HepG2 (cell line): ENCODE data around the gene FMNL1. TPM values are rescaled to one million over a fixed set of nuclear protein-coding genes. Genes with fewer than 3 reads are reported as not detected.

Source experiments
- BCL6 ChIP-seq: IDR thresholded peaks from 2 replicates; pipeline ENCODE4 v1.6.1; 2016; ENCODE audit warnings: missing genetic modification reagents, missing compliant biosample characterization
- CEBPB ChIP-seq: IDR thresholded peaks from 2 replicates; pipeline ENCODE4 v1.6.1; 2011; ENCODE audit warnings: low read depth, low read length, improper control_type of control experiment, borderline replicate concordance
- FOSL1 ChIP-seq: sonication (generic); formaldehyde crosslinking; IDR thresholded peaks from 2 replicates; pipeline ENCODE4 v1.9.0; 2021; ENCODE audit warnings: missing genetic modification reagents, borderline replicate concordance
- HOXA3 ChIP-seq: sonication (generic); formaldehyde crosslinking; IDR thresholded peaks from 2 replicates; pipeline ENCODE4 v1.5.0; 2020; ENCODE audit warnings: missing genetic modification reagents
- ISX ChIP-seq: sonication (generic); formaldehyde crosslinking; conservative IDR thresholded peaks from 2 replicates; pipeline ENCODE4 v1.5.0; 2020; ENCODE audit warnings: missing genetic modification reagents
- KLF13 ChIP-seq: sonication (generic); formaldehyde crosslinking; IDR thresholded peaks from 2 replicates; pipeline ENCODE4 v1.4.0; 2020; ENCODE audit warnings: mild to moderate bottlenecking, missing genetic modification reagents
- MTA3 ChIP-seq: sonication (generic); formaldehyde crosslinking; IDR thresholded peaks from 2 replicates; pipeline ENCODE4 v1.4.0; 2020; ENCODE audit warnings: missing genetic modification reagents
- NR2C2 ChIP-seq: sonication (generic); formaldehyde crosslinking; IDR thresholded peaks from 2 replicates; pipeline ENCODE4 v1.4.0; 2020; ENCODE audit warnings: missing genetic modification reagents, mild to moderate bottlenecking, moderate library complexity, borderline replicate concordance
- POGZ ChIP-seq: sonication (generic); formaldehyde crosslinking; IDR thresholded peaks from 2 replicates; pipeline ENCODE4 v1.4.0; 2020; ENCODE audit warnings: mild to moderate bottlenecking, missing genetic modification reagents
- RBAK ChIP-seq: sonication (generic); formaldehyde crosslinking; IDR thresholded peaks from 2 replicates; pipeline ENCODE4 v1.5.1; 2020; ENCODE audit warnings: mild to moderate bottlenecking, missing genetic modification reagents
- RBM39 ChIP-seq: fragments of 200-400 bp; formaldehyde crosslinking; IDR thresholded peaks from one replicate; pipeline ENCODE4 v1.6.1; 2018; ENCODE audit warnings: antibody characterized with exemption, mild to moderate bottlenecking, low read depth, low read length; ENCODE audit not compliant: poor library complexity, severe bottlenecking
- RFXANK ChIP-seq: IDR thresholded peaks from 2 replicates; pipeline ENCODE4 v1.6.1; 2016
- SMAD9 ChIP-seq: sonication (generic); formaldehyde crosslinking; IDR thresholded peaks from 2 replicates; pipeline ENCODE4 v1.5.1; 2020; ENCODE audit warnings: mild to moderate bottlenecking, missing genetic modification reagents
- TOPORS ChIP-seq: sonication (generic); formaldehyde crosslinking; IDR thresholded peaks from 2 replicates; pipeline ENCODE4 v1.8.0; 2023; ENCODE audit warnings: mild to moderate bottlenecking, missing genetic modification reagents
- ZFP82 ChIP-seq: sonication (generic); formaldehyde crosslinking; IDR thresholded peaks from 2 replicates; pipeline ENCODE4 v1.5.1; 2020; ENCODE audit warnings: mild to moderate bottlenecking, missing genetic modification reagents, borderline replicate concordance
- ZNF280D ChIP-seq: sonication (generic); formaldehyde crosslinking; IDR thresholded peaks from 2 replicates; pipeline ENCODE4 v1.5.1; 2020; ENCODE audit warnings: mild to moderate bottlenecking, missing genetic modification reagents
- ZNF451 ChIP-seq: sonication (generic); formaldehyde crosslinking; IDR thresholded peaks from 2 replicates; pipeline ENCODE4 v1.5.0; 2020; ENCODE audit warnings: mild to moderate bottlenecking, missing genetic modification reagents
- ZNF496 ChIP-seq: sonication (generic); formaldehyde crosslinking; IDR thresholded peaks from 2 replicates; pipeline ENCODE4 v1.8.1; 2023; ENCODE audit warnings: mild to moderate bottlenecking, moderate library complexity, missing genetic modification reagents; ENCODE audit not compliant: insufficient replicate concordance
- ZNF780A ChIP-seq: sonication (generic); formaldehyde crosslinking; IDR thresholded peaks from 2 replicates; pipeline ENCODE4 v1.8.0; 2022; ENCODE audit warnings: mild to moderate bottlenecking, missing genetic modification reagents, moderate library complexity
- ZNF850 ChIP-seq: sonication (generic); formaldehyde crosslinking; conservative IDR thresholded peaks from 2 replicates; pipeline ENCODE4 v1.9.0; 2021; ENCODE audit warnings: mild to moderate bottlenecking, missing genetic modification reagents
- ZSCAN30 ChIP-seq: sonication (generic); formaldehyde crosslinking; IDR thresholded peaks from 2 replicates; pipeline ENCODE4 v1.5.0; 2020; ENCODE audit warnings: mild to moderate bottlenecking, missing genetic modification reagents
- ZSCAN5A ChIP-seq: sonication (generic); formaldehyde crosslinking; IDR thresholded peaks from 2 replicates; pipeline ENCODE4 v1.8.0; 2022; ENCODE audit warnings: mild to moderate bottlenecking, missing genetic modification reagents, borderline replicate concordance
- polyA plus RNA-seq, 8 experiments: library from polyadenylated mRNA; depleted of rRNA in 3 of 8; stranded (reverse) in 7 of 8; unstranded in 1 of 8; fragments of >200 nt; fragmentation: Illumina TruSeq in 4 of 8; extraction: Trizol in 4 of 8; gene quantifications; 2 replicates each; pipeline versions ENCODE4 v1.2.1 to v1.2.3, GENCODE V29; 2011 to 2016; ENCODE audit warnings: low read depth in 4 of 8, missing spikeins in 1 of 8, mixed read lengths in 1 of 8; ENCODE audit not compliant: insufficient read depth in 1 of 8
- total RNA-seq, 5 experiments: library from RNA; depleted of rRNA; stranded (reverse); fragments of >200 nt; fragmentation: Illumina TruSeq; extraction: Trizol; gene quantifications; 2 replicates each; pipeline ENCODE4 v1.2.3, GENCODE V29; 2016; ENCODE audit warnings: low read depth in 1 of 5
- TF ChIP-seq, protein P1 (sequence below): sonication (generic); formaldehyde crosslinking; IDR thresholded peaks from 2 replicates; pipeline ENCODE4 v1.5.1; 2020; ENCODE audit warnings: mild to moderate bottlenecking, moderate library complexity, missing genetic modification reagents
- TF ChIP-seq, protein P2 (sequence below): sonication (generic); formaldehyde crosslinking; IDR thresholded peaks from 2 replicates; pipeline ENCODE4 v1.4.0; 2020; ENCODE audit warnings: low read depth, mild to moderate bottlenecking, missing genetic modification reagents

FMNL1 gene
- total and polyA plus RNA-seq, 2 of the 13 experiments (the other 11 are each of a cell fraction or from before 2014, with no cell fraction given): 0.53 to 0.70 TPM

DNA sequence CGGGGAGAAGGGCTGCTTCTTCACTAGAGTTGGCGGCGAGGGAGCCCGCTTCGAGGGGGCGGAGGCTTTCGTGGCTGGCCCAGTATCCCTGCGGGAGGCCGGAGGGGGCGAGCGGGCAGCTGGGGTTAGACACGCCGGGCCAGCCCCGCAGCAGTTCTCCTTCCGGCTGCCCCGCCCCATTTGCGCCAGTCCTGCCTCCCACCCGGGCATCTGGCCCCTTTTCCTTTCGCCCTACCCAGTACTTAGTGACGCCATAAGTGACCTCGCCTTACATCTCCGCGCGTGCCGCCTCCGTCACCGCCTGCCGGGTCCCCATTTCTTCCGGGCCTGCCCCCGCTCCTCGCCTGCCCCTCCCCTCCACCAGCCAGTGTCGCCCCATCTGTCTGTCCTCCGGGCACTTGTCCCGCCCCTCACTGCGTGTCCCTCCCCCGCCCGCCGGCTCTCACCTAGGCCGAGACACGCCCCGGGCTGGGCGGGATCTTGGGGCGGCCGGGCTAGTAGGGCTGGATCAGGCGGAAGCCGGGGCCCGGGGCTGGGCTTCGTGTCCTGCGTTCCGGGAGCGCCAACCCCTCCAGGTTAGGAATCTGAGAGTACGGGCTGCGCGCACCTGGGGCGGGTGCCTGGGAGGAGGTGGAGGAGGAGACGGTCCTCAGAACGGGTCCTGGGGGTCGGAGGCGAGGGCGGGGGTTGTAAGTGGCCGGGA, 25.9 kb downstream of the FMNL1 start (continued):
- TF ChIP-seq ZNF280D (CRISPR knock-in tag) (no peak), POGZ (peak; percentile 25; the same call in 1 of the 2 replicates), BCL6 (no peak), KLF13 (CRISPR knock-in tag) (no peak; the same call in 1 of the 2 replicates), HOXA3 (CRISPR knock-in tag) (peak; percentile 99), ZNF780A (CRISPR knock-in tag) (no peak), ZSCAN30 (no peak), RBM39 (peak; percentile 16), RFXANK (CRISPR knock-in tag) (no peak; the same call in 1 of the 2 replicates), MTA3 (CRISPR knock-in tag) (no peak), SMAD9 (no peak), FOSL1 (no peak), ZSCAN5A (CRISPR knock-in tag) (0 out of 2 replicates have a peak, but pooled peaks have one; percentile 38), CEBPB (no peak), NR2C2 (CRISPR knock-in tag) (no peak; the same call in 1 of the 2 replicates), ZNF451 (CRISPR knock-in tag) (0 out of 2 replicates have a peak, but pooled peaks have one; percentile 17), ZFP82 (CRISPR knock-in tag) (0 out of 2 replicates have a peak, but pooled peaks have one; percentile 68), ISX (CRISPR knock-in tag) (0 out of 2 replicates have a peak, but pooled peaks have one; percentile 36), ZNF850 (no peak), TOPORS (CRISPR knock-in tag) (0 out of 2 replicates have a peak, but pooled peaks have one; percentile 27), ZNF496 (no peak), RBAK (CRISPR knock-in tag) (no peak)
- TF ChIP-seq, protein P1, sequence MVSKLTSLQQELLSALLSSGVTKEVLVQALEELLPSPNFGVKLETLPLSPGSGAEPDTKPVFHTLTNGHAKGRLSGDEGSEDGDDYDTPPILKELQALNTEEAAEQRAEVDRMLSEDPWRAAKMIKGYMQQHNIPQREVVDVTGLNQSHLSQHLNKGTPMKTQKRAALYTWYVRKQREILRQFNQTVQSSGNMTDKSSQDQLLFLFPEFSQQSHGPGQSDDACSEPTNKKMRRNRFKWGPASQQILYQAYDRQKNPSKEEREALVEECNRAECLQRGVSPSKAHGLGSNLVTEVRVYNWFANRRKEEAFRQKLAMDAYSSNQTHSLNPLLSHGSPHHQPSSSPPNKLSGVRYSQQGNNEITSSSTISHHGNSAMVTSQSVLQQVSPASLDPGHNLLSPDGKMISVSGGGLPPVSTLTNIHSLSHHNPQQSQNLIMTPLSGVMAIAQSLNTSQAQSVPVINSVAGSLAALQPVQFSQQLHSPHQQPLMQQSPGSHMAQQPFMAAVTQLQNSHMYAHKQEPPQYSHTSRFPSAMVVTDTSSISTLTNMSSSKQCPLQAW (CRISPR knock-in tag): peak; percentile 29; the same call in 1 of the 2 replicates
- TF ChIP-seq, protein P2, sequence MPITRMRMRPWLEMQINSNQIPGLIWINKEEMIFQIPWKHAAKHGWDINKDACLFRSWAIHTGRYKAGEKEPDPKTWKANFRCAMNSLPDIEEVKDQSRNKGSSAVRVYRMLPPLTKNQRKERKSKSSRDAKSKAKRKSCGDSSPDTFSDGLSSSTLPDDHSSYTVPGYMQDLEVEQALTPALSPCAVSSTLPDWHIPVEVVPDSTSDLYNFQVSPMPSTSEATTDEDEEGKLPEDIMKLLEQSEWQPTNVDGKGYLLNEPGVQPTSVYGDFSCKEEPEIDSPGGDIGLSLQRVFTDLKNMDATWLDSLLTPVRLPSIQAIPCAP (CRISPR knock-in tag): no peak
